ENCODE measurements around the gene SSNA1.
A peak's percentile ranks its signal among the peaks of the same experiment; 100 is the strongest.

SSNA1 gene

GRCh38 chr9:137179761-137180160, 8.7 kb upstream of the SSNA1 start:
- no peak overlapping the region for H3K27ac Mint-ChIP-seq
- DNase-seq, result no peak
- no peaks in the 10 kb centered on the region for H3K9me3 Mint-ChIP-seq
- H3K36me3 Mint-ChIP-seq, result peaks cover 26% of the 10 kb centered on the region
- H3K4me1 Mint-ChIP-seq, result peaks cover 2% of the 10 kb centered on the region
- H3K27me3 Mint-ChIP-seq, result peaks cover 15% of the 10 kb centered on the region
- H3K4me3 Mint-ChIP-seq, result no peak overlapping the region
- CTCF ChIA-PET, result no interaction called here

GRCh38 chr9:137180491-137180890, 8.0 kb upstream of the SSNA1 start:
- Mint-ChIP-seq H3K4me3 (no peak overlapping the region), H3K27me3 (peaks cover 8% of the 10 kb centered on the region), H3K27ac (no peak overlapping the region), H3K36me3 (peaks cover 26% of the 10 kb centered on the region), H3K9me3 (no peaks in the 10 kb centered on the region), H3K4me1 (peaks cover 2% of the 10 kb centered on the region)
- CTCF ChIA-PET, result interaction anchor here (1.0 kb wide), 1 partner anchor 134 kb away, joined by 4 read pairs; no protein-coding TSS in a partner anchor
- no peak for DNase-seq

- CTCF ChIA-PET, result interaction anchor here (0.6 kb wide), 1 partner anchor 103 kb away, joined by 3 read pairs; no protein-coding TSS in a partner anchor
Measured at GRCh38 chr9:137181680-137182079, 6.8 kb upstream of the SSNA1 start.

GRCh38 chr9:137182836-137183235, 5.6 kb upstream of the SSNA1 start:
- Mint-ChIP-seq H3K27ac (no peak overlapping the region), H3K4me1 (peaks cover 17% of the 10 kb centered on the region), H3K9me3 (no peaks in the 10 kb centered on the region), H3K4me3 (no peak overlapping the region), H3K36me3 (peaks cover 30% of the 10 kb centered on the region), H3K27me3 (peaks cover 3% of the 10 kb centered on the region)
- no peak for DNase-seq
- CTCF ChIA-PET, result no interaction called here

More at GRCh38 chr9:137181680-137182079, 6.8 kb upstream of the SSNA1 start:
- no peak overlapping the region for H3K4me3 Mint-ChIP-seq
- peaks cover 7% of the 10 kb centered on the region for H3K4me1 Mint-ChIP-seq
- no peak for DNase-seq
- H3K27me3 Mint-ChIP-seq, result no peaks in the 10 kb centered on the region
- H3K36me3 Mint-ChIP-seq, result peaks cover 28% of the 10 kb centered on the region
- no peak overlapping the region for H3K27ac Mint-ChIP-seq
- H3K9me3 Mint-ChIP-seq, result no peaks in the 10 kb centered on the region

- no peaks in the 10 kb centered on the region for H3K9me3 Mint-ChIP-seq
Measured at GRCh38 chr9:137183980-137184595, 4.4 kb upstream of the SSNA1 start.

GRCh38 chr9:137184881-137185660, 3.4 kb upstream of the SSNA1 start:
- H3K36me3 Mint-ChIP-seq, result peaks cover 31% of the 10 kb centered on the region
- DNase-seq, result no peak
- H3K27ac Mint-ChIP-seq, result no peak overlapping the region
- peaks cover 10% of the 10 kb centered on the region for H3K27me3 Mint-ChIP-seq
- no peaks in the 10 kb centered on the region for H3K9me3 Mint-ChIP-seq
- no peak overlapping the region for H3K4me3 Mint-ChIP-seq
- CTCF ChIA-PET, result no interaction called here
- H3K4me1 Mint-ChIP-seq, result peaks cover 31% of the 10 kb centered on the region

More at GRCh38 chr9:137183980-137184595, 4.4 kb upstream of the SSNA1 start:
- H3K4me1 Mint-ChIP-seq, result peaks cover 23% of the 10 kb centered on the region
- no peak overlapping the region for H3K4me3 Mint-ChIP-seq
- DNase-seq, result no peak
- no peak overlapping the region for H3K27ac Mint-ChIP-seq
- H3K27me3 Mint-ChIP-seq, result peaks cover 10% of the 10 kb centered on the region
- CTCF ChIA-PET, result no interaction called here
- peaks cover 34% of the 10 kb centered on the region for H3K36me3 Mint-ChIP-seq

- no peak overlapping the region for H3K27ac Mint-ChIP-seq
Measured at GRCh38 chr9:137185921-137186320, 2.6 kb upstream of the SSNA1 start.

GRCh38 chr9:137186385-137186784, 2.1 kb upstream of the SSNA1 start:
- Mint-ChIP-seq H3K9me3 (no peaks in the 10 kb centered on the region), H3K27ac (peak overlapping the region; percentile 71), H3K27me3 (peaks cover 10% of the 10 kb centered on the region), H3K4me3 (peak overlapping the region; percentile 90), H3K36me3 (peaks cover 36% of the 10 kb centered on the region), H3K4me1 (peaks cover 37% of the 10 kb centered on the region)
- CTCF ChIA-PET, result no interaction called here
- DNase-seq, result no peak

More at GRCh38 chr9:137185921-137186320, 2.6 kb upstream of the SSNA1 start:
- H3K27me3 Mint-ChIP-seq, result peaks cover 10% of the 10 kb centered on the region
- H3K9me3 Mint-ChIP-seq, result no peaks in the 10 kb centered on the region
- CTCF ChIA-PET, result no interaction called here
- peaks cover 34% of the 10 kb centered on the region for H3K36me3 Mint-ChIP-seq
- no peak for DNase-seq
- H3K4me1 Mint-ChIP-seq, result peaks cover 36% of the 10 kb centered on the region
- no peak overlapping the region for H3K4me3 Mint-ChIP-seq

GRCh38 chr9:137187386-137187785, 1.1 kb upstream of the SSNA1 start:
- Mint-ChIP-seq H3K27ac (peak overlapping the region; percentile 96), H3K4me1 (peaks cover 37% of the 10 kb centered on the region), H3K36me3 (peaks cover 32% of the 10 kb centered on the region), H3K27me3 (peaks cover 10% of the 10 kb centered on the region), H3K4me3 (peak overlapping the region; percentile 90), H3K9me3 (no peaks in the 10 kb centered on the region)
- CTCF ChIA-PET, result interaction anchor here (1.2 to 3.1 kb wide), 5 partner anchors 8 to 141 kb away, joined by 3 to 21 read pairs (median 3); partner anchors contain the start of genes CYSRT1, RNF208 and RNF224
- no peak for DNase-seq

GRCh38 chr9:137188086-137188489, 388 bp upstream of the SSNA1 start:
- Mint-ChIP-seq H3K36me3 (peaks cover 29% of the 10 kb centered on the region), H3K9me3 (no peaks in the 10 kb centered on the region), H3K27me3 (peaks cover 10% of the 10 kb centered on the region), H3K27ac (peak overlapping the region; percentile 96), H3K4me3 (peak overlapping the region; percentile 90), H3K4me1 (peaks cover 37% of the 10 kb centered on the region)
- CTCF ChIA-PET, result interaction anchor here (1.2 to 3.1 kb wide), 6 partner anchors 9 to 141 kb away, joined by 3 to 21 read pairs (median 3); partner anchors contain the start of genes CYSRT1, RNF208 and RNF224
- no peak for DNase-seq

- no peak for DNase-seq
- Mint-ChIP-seq H3K27me3 (peaks cover 10% of the 10 kb centered on the region), H3K9me3 (no peaks in the 10 kb centered on the region), H3K4me3 (peak overlapping the region; percentile 97), H3K27ac (peak overlapping the region; percentile 96), H3K4me1 (peaks cover 35% of the 10 kb centered on the region), H3K36me3 (peaks cover 16% of the 10 kb centered on the region)
- CTCF ChIA-PET, result interaction anchor here (0.8 to 3.1 kb wide), 13 partner anchors 9 to 160 kb away, joined by 3 to 21 read pairs (median 4); partner anchors contain the start of genes CYSRT1, NDOR1, RNF208 and RNF224
Measured at GRCh38 chr9:137189297-137190295, 1.1 kb downstream of the SSNA1 start.

- DNase-seq, result no peak
- CTCF ChIA-PET, result interaction anchor here (1.1 to 3.1 kb wide), 4 partner anchors 14 to 50 kb away, joined by 3 to 21 read pairs (median 4); partner anchors contain the start of genes CYSRT1, NDOR1, RNF224 and SLC34A3
- peaks cover 16% of the 10 kb centered on the region for H3K36me3 Mint-ChIP-seq
- H3K4me3 Mint-ChIP-seq, result peak overlapping the region; percentile 97
- H3K27me3 Mint-ChIP-seq, result peaks cover 10% of the 10 kb centered on the region
- no peaks in the 10 kb centered on the region for H3K9me3 Mint-ChIP-seq
- peaks cover 35% of the 10 kb centered on the region for H3K4me1 Mint-ChIP-seq
- H3K27ac Mint-ChIP-seq, result no peak overlapping the region
Measured at GRCh38 chr9:137190315-137190856, 1.9 kb downstream of the SSNA1 start.

GRCh38 chr9:137191245-137191644, 2.8 kb downstream of the SSNA1 start:
- Mint-ChIP-seq H3K27ac (peak overlapping the region; percentile 42), H3K4me1 (peaks cover 34% of the 10 kb centered on the region), H3K4me3 (peak overlapping the region; percentile 61)

More at GRCh38 chr9:137191245-137191644, 2.8 kb downstream of the SSNA1 start:
- CTCF ChIA-PET, result interaction anchor here (1.1 to 1.6 kb wide), 2 partner anchors 13 to 40 kb away, joined by 3 read pairs; partner anchors contain the start of gene SLC34A3
- H3K9me3 Mint-ChIP-seq, result no peaks in the 10 kb centered on the region
- H3K27me3 Mint-ChIP-seq, result peaks cover 10% of the 10 kb centered on the region
- peaks cover 16% of the 10 kb centered on the region for H3K36me3 Mint-ChIP-seq
- no peak for DNase-seq
